HL-60 (cell line): ENCODE results near the gene SLC4A8.

ENCODE experiments used
- CTCF ChIP-seq: IDR thresholded peaks from one replicate; pipeline ENCODE4 v1.5.1; 2011; ENCODE audit warnings: low read length, control low read depth, inconsistent platforms; ENCODE audit not compliant: insufficient read depth
- GABPA ChIP-seq: IDR thresholded peaks from 2 replicates; pipeline ENCODE4 v1.6.1; 2012; ENCODE audit warnings: low read depth
- POLR2AphosphoS5 ChIP-seq: IDR thresholded peaks from 2 replicates; pipeline ENCODE4 v1.6.1; 2012; ENCODE audit warnings: low read depth
- SPI1 ChIP-seq: IDR thresholded peaks from 2 replicates; pipeline ENCODE4 v1.6.1; 2012; ENCODE audit warnings: low read depth, mild to moderate bottlenecking, borderline replicate concordance
- TF ChIP-seq, protein P1 (sequence below): IDR thresholded peaks from 2 replicates; pipeline ENCODE4 v1.6.1; 2012; ENCODE audit warnings: low read depth; ENCODE audit not compliant: insufficient replicate concordance

GRCh38 chr12:51450333-51450732 is 25.7 kb downstream of the SLC4A8 start:
- no peak for TF ChIP-seq CTCF
- TF ChIP-seq POLR2AphosphoS5 = no peak
- no peak for TF ChIP-seq GABPA
- TF ChIP-seq, protein P1, sequence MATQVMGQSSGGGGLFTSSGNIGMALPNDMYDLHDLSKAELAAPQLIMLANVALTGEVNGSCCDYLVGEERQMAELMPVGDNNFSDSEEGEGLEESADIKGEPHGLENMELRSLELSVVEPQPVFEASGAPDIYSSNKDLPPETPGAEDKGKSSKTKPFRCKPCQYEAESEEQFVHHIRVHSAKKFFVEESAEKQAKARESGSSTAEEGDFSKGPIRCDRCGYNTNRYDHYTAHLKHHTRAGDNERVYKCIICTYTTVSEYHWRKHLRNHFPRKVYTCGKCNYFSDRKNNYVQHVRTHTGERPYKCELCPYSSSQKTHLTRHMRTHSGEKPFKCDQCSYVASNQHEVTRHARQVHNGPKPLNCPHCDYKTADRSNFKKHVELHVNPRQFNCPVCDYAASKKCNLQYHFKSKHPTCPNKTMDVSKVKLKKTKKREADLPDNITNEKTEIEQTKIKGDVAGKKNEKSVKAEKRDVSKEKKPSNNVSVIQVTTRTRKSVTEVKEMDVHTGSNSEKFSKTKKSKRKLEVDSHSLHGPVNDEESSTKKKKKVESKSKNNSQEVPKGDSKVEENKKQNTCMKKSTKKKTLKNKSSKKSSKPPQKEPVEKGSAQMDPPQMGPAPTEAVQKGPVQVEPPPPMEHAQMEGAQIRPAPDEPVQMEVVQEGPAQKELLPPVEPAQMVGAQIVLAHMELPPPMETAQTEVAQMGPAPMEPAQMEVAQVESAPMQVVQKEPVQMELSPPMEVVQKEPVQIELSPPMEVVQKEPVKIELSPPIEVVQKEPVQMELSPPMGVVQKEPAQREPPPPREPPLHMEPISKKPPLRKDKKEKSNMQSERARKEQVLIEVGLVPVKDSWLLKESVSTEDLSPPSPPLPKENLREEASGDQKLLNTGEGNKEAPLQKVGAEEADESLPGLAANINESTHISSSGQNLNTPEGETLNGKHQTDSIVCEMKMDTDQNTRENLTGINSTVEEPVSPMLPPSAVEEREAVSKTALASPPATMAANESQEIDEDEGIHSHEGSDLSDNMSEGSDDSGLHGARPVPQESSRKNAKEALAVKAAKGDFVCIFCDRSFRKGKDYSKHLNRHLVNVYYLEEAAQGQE = no peak
- TF ChIP-seq SPI1 = no peak
